ENCODE data around the gene MAGEB1. TPM values are rescaled to one million over a fixed set of nuclear protein-coding genes. Genes with fewer than 3 reads are reported as not detected.

MAGEB1 gene
- total and polyA plus RNA-seq, 3 donors from 2014 or later = 36.6 to 63.7 (median 59.4) TPM

GRCh38 chrX:30282527-30282926 is 35.6 kb downstream of the MAGEB1 start:
- intact Hi-C loops (cut with DNase I; ENCODE audit: low total_unique reads) = no loop called here
- TF ChIP-seq POLR2A (IDR thresholded peaks at IDR 0.05) (no peak), CTCF (IDR thresholded peaks at IDR 0.05) (no peak)
- Histone ChIP-seq H3K27ac (no peak overlapping the region), H3K36me3 (ENCODE audit: low read depth, missing control alignments) (no peaks in the 10 kb centered on the region), H3K4me1 (no peaks in the 10 kb centered on the region), H3K9me3 (no peaks in the 10 kb centered on the region), H3K27me3 (no peaks in the 10 kb centered on the region), H3K4me3 (no peak overlapping the region)
- DNase-seq = no peak

GRCh38 chrX:30283456-30284200 is 36.7 kb downstream of the MAGEB1 start:
- Histone ChIP-seq H3K27me3 (no peaks in the 10 kb centered on the region), H3K9me3 (no peaks in the 10 kb centered on the region), H3K27ac (no peak overlapping the region), H3K4me3 (no peak overlapping the region), H3K4me1 (no peaks in the 10 kb centered on the region), H3K36me3 (ENCODE audit: low read depth, missing control alignments) (no peaks in the 10 kb centered on the region)
- WGBS, 2 donors = 63 to 89% methylated on average over 3 of the region's 3 CpGs
- TF ChIP-seq POLR2A (IDR thresholded peaks at IDR 0.05) = no peak
- no peak for TF ChIP-seq CTCF (IDR thresholded peaks at IDR 0.05)
- DNase-seq = no peak
- intact Hi-C loops (cut with DNase I; ENCODE audit: low total_unique reads) = no loop called here

GRCh38 chrX:30296408-30297254 is 49.7 kb downstream of the MAGEB1 start:
- Histone ChIP-seq H3K27ac (no peak overlapping the region), H3K4me3 (no peak overlapping the region), H3K9me3 (no peaks in the 10 kb centered on the region), H3K36me3 (ENCODE audit: low read depth, missing control alignments) (no peaks in the 10 kb centered on the region), H3K4me1 (no peaks in the 10 kb centered on the region), H3K27me3 (no peaks in the 10 kb centered on the region)
- intact Hi-C loops (cut with DNase I; ENCODE audit: low total_unique reads) = no loop called here
- 78 to 91% methylated on average over 5 of the region's 5 CpGs for WGBS, 2 donors
- DNase-seq = no peak
- TF ChIP-seq POLR2A (IDR thresholded peaks at IDR 0.05) = no peak
- TF ChIP-seq CTCF (IDR thresholded peaks at IDR 0.05) = no peak

- Histone ChIP-seq H3K27me3 (no peaks in the 10 kb centered on the region), H3K36me3 (ENCODE audit: low read depth, missing control alignments) (no peaks in the 10 kb centered on the region), H3K4me1 (no peaks in the 10 kb centered on the region), H3K9me3 (no peaks in the 10 kb centered on the region), H3K4me3 (no peak overlapping the region), H3K27ac (no peak overlapping the region)
- TF ChIP-seq CTCF (IDR thresholded peaks at IDR 0.05) = no peak
- TF ChIP-seq POLR2A (IDR thresholded peaks at IDR 0.05) = no peak
- DNase-seq = no peak
- intact Hi-C loops (cut with DNase I; ENCODE audit: low total_unique reads) = no loop called here
These were observed 54.3 kb downstream of the MAGEB1 start for GRCh38 chrX:30301208-30301607.

Other genes with a start within 250 kb of the MAGEB1 start
- 10 to 100 TPM; 50.9 to 53.5 TPM for gene MAGEB2, start 31.6 kb upstream of the MAGEB1 start, total RNA-seq
- gene MAGEB2, start 31.6 kb upstream of the MAGEB1 start, polyA plus RNA-seq (ENCODE audit: insufficient read depth, low read depth, low replicate concordance) = 51.4 TPM
- 10 to 100 TPM; 10.4 to 10.8 TPM for gene MAGEB3, start 16.5 kb upstream of the MAGEB1 start, total RNA-seq
- gene MAGEB3, start 16.5 kb upstream of the MAGEB1 start, polyA plus RNA-seq (ENCODE audit: insufficient read depth, low read depth, low replicate concordance) = 8.8 TPM
- 10 to 100 TPM; 11.7 to 13.0 TPM for gene MAGEB4, start 5.1 kb upstream of the MAGEB1 start, total RNA-seq
- gene MAGEB4, start 5.1 kb upstream of the MAGEB1 start, polyA plus RNA-seq (ENCODE audit: insufficient read depth, low read depth, low replicate concordance) = 20.7 TPM
- gene NR0B1, start 62.2 kb downstream of the MAGEB1 start, total RNA-seq = 10 to 100 TPM; 60.6 to 81.5 TPM
- gene NR0B1, start 62.2 kb downstream of the MAGEB1 start, polyA plus RNA-seq (ENCODE audit: insufficient read depth, low read depth, low replicate concordance) = 29.0 TPM